PC-9 (cell line): ENCODE data around the gene SYNPR.

ENCODE experiments used
- CTCF ChIP-seq: fragments of 200-600 bp; sonication (generic); conservative IDR thresholded peaks from 2 replicates; pipeline ENCODE4 v1.6.1; 2017; ENCODE audit warnings: mixed run types, antibody characterized with exemption, mild to moderate bottlenecking, moderate library complexity
- EZH2 ChIP-seq: fragments of 200-600 bp; sonication (generic); IDR thresholded peaks from 2 replicates; pipeline ENCODE4 v1.8.0; 2017; ENCODE audit warnings: antibody characterized with exemption, low read depth

GRCh38 chr3:63493101-63493500 is 215.0 kb downstream of the SYNPR start:
- no peak for TF ChIP-seq CTCF
- TF ChIP-seq EZH2 = no peak
